NCI-H2196 (cell line): ENCODE results near the gene RERE.

ENCODE experiments used
- DNase-seq: peaks from one replicate; lab custom pipeline; 2025; ENCODE audit not compliant: unreplicated experiment; lab: John Stamatoyannopoulos, UW

The RERE gene

GRCh38 chr1:8437347-8437746 is 380.1 kb downstream of the RERE start:
- DNase-seq, result no peak

DNA sequence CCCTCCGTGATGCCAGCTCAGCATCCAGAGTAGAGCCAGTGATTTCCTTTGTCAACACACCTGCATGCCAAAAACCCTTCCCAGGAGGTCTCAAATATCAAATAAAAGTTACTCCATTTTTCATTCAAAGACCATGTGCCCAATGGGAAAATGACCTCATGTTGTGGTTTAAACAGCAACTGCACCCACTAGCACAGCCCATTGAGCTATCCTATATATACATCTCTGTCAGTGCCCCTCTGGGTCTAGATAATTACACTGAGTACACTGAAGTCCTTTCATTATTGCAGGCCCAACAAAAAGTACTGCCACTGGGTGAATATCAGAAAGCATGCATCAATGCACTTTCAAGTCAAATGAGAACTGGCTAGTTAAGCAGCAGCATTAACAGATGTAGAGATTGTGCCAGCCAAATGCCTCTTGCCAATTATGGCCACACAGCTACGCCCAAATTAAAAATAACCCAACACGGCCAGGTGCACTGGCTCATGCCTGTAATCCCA is 381.8 kb downstream of the RERE start:
- no peak for DNase-seq

DNA sequence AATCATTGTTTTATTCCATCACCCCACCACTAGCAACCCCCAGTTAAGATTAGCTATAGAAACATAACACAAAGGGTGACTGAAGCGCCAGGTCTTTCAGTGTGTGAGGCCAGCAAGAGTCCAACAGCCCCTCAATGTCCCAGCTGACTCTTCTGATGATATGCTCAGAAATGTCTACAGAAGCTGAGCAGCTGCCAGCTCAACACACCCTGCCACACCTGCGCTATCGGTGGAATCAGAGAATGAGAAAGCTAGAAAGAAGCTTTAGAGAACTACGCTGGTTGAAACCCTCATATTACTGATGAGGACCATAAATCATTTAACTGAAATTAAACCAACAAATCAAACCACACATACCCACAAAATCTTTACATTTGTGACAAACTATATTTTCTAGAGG is 383.3 kb downstream of the RERE start:
- DNase-seq, result no peak

DNA sequence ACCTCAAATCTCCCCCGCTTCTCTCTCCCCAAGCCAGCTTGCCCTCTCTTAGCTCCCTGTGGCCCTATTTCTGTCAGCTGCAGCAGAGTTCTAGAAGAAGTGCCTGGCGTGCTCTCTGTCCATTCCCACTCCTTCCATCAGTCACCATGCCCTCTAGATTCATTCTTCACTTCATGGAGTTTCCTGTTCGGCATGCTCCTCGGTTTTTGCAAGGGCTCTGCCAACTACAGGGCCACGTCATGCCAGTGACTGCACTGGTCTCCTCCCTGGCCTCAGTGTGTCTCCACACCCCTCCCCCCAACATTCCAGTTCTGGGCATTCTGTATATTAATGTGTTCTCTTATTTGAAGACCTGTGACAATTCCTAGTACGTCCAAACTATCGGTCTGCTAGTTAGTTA is 385.7 kb downstream of the RERE start:
- DNase-seq, result no peak

DNA sequence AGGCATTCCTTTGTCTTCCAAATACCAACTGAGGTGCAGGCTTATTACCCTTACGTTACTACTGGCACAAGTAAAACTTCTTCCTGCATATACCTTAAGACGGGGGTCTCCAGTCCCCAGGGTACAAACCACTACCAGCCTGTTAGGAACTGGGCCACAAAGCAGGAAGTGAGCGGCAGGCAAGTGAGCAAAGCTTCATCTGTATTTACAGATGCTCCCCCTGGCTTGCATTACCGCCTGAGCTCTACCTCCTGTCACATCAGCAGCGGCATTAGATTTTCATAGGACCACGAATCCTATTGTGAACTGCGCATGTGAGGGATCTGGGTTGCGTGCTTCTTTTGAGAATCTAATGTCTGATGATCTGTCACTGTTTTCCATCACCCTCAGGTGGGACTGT is 386.4 kb downstream of the RERE start:
- no peak for DNase-seq

DNA sequence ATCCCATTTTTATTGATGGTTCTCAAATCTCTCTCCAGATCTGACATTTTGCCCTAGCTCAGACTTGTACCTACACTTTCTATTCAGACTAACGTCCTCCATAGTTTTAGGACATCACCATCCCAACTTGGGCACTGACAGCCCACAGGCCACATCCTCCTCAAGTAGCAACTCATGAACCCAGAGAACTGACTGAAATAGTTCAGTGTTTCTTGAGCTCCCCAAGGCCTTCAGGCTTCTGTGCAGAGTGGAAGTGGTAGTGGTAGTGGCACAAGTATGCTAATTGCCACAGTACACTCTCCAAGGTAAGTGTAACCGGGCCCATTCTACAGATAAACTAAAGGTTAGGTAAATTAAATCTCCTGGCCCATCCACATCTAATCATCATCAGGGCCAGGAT is 387.0 kb downstream of the RERE start:
- DNase-seq, result no peak

DNA sequence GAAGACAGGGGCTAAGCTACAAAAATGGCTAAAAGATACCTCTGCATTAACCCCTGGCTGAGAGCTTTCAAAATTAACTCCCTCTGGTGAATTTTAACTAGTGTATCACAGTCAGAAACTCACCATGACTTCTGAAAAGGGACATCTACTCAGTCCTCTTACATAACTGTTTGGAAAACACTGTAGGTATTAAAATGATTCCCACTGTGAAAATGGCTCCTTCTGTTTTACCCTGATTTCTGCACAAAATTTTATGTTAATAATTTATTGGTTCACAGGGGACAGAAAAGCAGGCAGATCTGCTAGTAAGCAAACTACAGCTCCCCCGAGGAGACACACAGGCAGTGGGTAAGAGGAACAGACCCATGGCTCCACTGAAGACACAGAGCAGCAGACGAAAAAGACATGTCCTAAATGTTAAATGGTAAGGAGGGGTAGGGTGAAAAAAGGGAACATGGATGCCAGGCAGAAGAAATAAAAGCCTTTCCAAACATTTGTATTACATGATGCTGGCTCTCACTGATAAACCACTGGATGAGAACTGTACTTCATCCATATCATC is 387.8 kb downstream of the RERE start:
- DNase-seq, result no peak

GRCh38 chr1:8428441-8428840 is 389.0 kb downstream of the RERE start:
- no peak for DNase-seq

- no peak for DNase-seq
These were observed 389.5 kb downstream of the RERE start for GRCh38 chr1:8427986-8428385.

DNA sequence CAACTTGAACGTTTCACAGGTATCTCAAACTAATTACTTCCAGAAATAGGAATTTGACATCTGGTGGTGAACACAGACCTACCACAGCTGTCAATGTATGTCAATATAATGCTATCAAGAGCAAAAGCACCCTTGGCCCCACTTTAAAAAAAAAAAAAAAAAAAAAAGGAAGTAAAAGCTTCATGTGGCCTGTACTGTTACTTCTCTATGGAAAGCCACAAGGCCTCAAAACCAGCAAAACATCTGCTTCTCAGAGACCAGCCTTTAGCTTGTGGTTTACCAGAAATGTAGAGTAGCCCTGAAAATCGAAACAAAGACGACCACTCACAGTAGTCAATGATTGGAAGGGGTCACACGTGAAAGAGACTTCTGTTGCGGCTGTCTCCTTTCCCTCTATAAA is 389.9 kb downstream of the RERE start:
- DNase-seq, result no peak

DNA sequence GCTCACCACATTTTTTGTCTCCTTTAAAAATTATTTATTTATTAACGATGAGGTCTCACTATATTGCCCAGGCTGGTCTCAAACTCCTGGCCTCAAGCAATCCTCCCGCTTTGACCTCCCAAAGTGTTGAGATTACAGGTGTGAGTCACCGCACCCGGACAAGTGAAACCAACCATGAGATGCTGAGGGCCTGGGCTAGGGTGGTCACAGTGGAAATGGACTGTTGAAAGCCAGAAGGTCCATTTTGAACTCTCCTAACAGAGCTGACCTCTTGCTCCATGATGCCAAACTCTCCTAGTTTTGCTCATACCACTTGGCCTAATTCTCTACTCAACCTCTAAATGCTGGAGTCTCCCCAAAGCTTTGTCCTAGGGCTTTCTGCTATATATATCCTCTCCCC is 390.4 kb downstream of the RERE start:
- DNase-seq, result no peak

- DNase-seq, result no peak
These were observed 391.7 kb downstream of the RERE start for GRCh38 chr1:8425781-8426161.

DNA sequence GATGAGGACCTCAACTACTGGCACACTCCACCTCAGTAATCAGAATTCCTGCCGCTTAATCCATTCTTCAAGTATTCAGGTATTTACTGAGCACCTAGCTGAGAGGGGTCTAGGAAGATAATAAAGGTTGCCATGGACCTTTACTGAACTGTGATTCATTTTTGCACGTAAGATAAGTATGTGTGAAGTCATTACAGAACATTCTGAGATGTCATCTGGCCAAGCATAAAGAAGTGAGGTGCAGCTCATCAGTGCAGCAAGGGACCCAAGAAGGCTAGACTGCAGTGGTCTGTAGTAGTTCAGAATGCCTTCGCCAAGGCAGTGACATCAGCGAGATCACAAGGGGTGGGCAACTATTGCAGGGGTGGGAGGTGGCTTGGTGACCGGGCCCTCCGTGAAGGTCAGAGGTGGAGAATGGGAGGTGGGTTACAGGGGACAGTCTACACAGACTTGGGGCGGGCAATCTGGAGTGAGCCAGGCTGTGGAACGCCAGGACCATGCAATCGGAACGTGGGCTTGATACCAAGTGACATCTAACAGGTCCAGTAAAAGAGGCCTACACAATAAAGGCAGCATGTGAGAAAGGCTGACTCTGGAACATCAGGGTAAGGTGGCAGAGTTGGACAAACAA is 392.2 kb downstream of the RERE start:
- DNase-seq, result no peak

GRCh38 chr1:8424539-8425116 is 392.8 kb downstream of the RERE start:
- DNase-seq, result no peak

GRCh38 chr1:8423692-8424538 is 393.5 kb downstream of the RERE start:
- peak; percentile 15 for DNase-seq

DNA sequence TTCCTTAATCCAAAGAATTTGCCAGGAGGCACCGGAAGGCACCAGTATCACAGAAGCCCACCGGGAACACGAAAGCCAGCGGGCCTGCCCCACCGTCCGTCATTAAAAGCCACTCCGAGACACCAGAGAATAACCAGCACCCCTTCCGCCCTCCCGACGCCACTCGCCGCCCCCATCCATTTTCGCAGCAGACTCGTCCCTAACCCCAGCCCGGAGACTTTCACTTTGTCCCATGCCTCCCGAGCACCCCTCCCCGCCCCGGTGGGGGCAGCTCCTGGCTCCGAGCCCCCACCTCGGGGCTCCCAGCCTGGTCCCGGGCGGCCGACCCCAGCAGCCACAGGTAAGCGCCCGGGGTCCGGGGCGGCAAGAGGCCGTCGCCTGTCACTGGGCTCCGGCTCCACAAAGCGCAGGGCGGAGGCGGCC is 394.2 kb downstream of the RERE start:
- no peak for DNase-seq

DNA sequence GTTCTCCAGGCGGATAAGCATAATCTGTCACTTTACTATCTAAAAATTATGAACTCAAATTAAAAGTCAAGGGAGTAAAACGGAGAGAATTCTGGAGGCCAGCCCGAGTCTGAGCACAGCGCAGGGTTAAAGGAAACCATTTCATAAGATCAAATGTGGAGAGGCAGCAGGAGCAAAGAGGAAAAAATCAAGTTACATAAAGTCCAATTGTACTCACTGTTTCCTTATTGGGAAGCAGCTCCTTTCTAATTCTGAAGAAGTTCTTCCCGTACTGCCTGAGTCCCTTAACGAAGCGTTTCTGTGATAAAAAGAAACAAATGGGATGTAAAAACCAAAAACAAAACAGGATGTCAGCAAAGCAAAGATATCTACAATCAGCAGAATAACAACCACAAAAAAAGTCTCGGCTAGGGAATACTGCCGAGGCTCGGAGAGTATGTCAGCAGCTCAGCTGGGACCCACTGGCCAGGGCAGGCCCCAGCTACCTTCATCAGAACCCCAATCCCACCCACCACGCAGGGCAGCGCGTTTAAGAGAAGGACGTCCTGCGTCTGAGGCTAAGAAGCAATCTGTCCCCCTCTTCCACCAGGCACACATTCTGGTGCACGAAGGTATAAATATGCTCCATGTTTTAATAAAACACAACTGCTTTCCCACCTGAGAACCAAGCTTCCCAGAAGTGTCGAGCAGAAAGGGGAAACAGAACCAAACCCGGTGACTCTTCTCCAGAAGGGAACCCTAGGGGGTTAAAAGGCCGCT is 394.8 kb downstream of the RERE start:
- DNase-seq, result no peak

DNA sequence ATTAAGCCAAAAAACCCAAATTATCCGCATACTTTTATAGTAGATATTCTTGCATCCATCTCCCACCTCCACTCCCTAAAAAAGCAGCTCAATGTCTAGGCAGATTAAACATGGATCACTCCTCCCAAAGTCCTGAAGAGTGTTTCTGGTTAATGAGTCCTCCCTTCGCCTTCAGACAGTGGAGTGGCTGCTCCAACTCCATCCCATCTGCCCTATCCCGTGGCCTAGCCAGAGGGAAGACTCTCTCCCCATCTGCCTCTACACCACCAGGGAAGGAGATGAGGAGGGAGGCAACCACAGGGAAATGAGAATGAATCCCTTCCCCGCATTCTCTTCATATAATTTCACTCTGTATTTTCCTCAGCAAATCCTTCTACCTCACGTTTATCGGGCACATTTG is 395.7 kb downstream of the RERE start:
- DNase-seq, result no peak

- no peak for DNase-seq
These were observed 397.1 kb downstream of the RERE start for GRCh38 chr1:8420318-8420717.

DNA sequence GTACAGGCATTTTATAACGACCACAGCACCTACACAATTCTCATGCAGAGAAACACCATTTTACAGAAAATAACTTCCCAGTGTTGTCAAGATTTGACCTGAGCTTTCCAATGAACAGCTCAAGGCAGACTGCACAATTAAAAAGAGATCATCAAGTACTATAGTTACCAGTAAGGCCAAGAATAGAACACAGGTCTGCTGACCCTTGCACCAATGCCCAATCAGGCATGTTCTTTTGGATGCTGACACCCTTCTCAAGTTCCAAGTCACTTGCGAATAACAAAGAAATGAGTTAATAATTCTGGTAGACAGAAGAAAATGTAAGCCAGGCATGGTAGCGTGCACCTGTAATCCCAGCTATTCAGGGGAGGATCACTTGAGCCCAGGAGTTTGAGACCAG is 397.6 kb downstream of the RERE start:
- no peak for DNase-seq

- DNase-seq, result no peak
These were observed 398.3 kb downstream of the RERE start for GRCh38 chr1:8419172-8419571.
